Caco-2 (cell line): ENCODE results near the gene VAPA. TPM values are rescaled to one million over a fixed set of nuclear protein-coding genes. Genes with fewer than 3 reads are reported as not detected.
A peak's percentile ranks its signal among the peaks of the same experiment; 100 is the strongest.

Source experiments
- BruUV-seq: library from RNA; stranded (reverse); fragments of 400-500 nt; replicated peaks from 2 replicates; lab custom pipeline; 2021; lab: Mats Ljungman, UMichigan
- CTCF ChIA-PET: fragments of 300-600 bp; sonication (Branson Sonifier 250); formaldehyde crosslinking; loops from one replicate; lab custom pipeline; 2022; ENCODE audit warnings: antibody characterized with exemption; lab: Charles Lee
- POLR2A ChIA-PET: fragments of 300-600 bp; sonication (Branson Sonifier 250); formaldehyde crosslinking; loops from one replicate; lab custom pipeline; 2022; ENCODE audit warnings: antibody characterized with exemption; lab: Charles Lee
- DNase-seq, 2 experiments: peaks; one replicate each; pipeline versions ENCODE4 v3.0.0 to v3.0.0-alpha.2; 2020 to 2022
- H3K27me3 ChIP-seq: replicated peaks from 2 replicates; pipeline ENCODE4 v1.6.0; 2011; ENCODE audit warnings: low read length; ENCODE audit not compliant: control insufficient read depth, insufficient read depth
- H3K36me3 ChIP-seq: 2 replicates; pipeline ENCODE4 v1.5.1; 2011; ENCODE audit warnings: low read length; ENCODE audit not compliant: control insufficient read depth, insufficient read depth
- H3K4me1 ChIP-seq: fragments of 250-450 bp; sonication (Bioruptor Pico); 2 replicates; pipeline ENCODE4 v1.5.1; 2020; ENCODE audit warnings: mild to moderate bottlenecking
- H3K4me3 ChIP-seq: 2 replicates; pipeline ENCODE4 v1.5.1; 2011; ENCODE audit warnings: low read depth, mild to moderate bottlenecking, control low read depth, low read length
- H3K9me3 ChIP-seq: fragments of 250-450 bp; sonication (Bioruptor Pico); 2 replicates; pipeline ENCODE4 v1.5.1; 2020; ENCODE audit warnings: mild to moderate bottlenecking, moderate library complexity
- H3K27ac Mint-ChIP-seq: one replicate; pipeline ENCODE4 v1.8.0; 2022; ENCODE audit warnings: mixed read lengths; ENCODE audit not compliant: unreplicated experiment
- H3K27me3 Mint-ChIP-seq: one replicate; pipeline ENCODE4 v1.8.0; 2022; ENCODE audit warnings: mixed read lengths; ENCODE audit not compliant: insufficient read depth, unreplicated experiment
- H3K36me3 Mint-ChIP-seq: one replicate; pipeline ENCODE4 v1.8.0; 2022; ENCODE audit warnings: mild to moderate bottlenecking, mixed read lengths; ENCODE audit not compliant: insufficient read depth, unreplicated experiment
- H3K4me1 Mint-ChIP-seq: one replicate; pipeline ENCODE4 v1.8.0; 2022; ENCODE audit warnings: low read depth, mixed read lengths; ENCODE audit not compliant: unreplicated experiment
- H3K4me3 Mint-ChIP-seq: one replicate; pipeline ENCODE4 v1.8.0; 2022; ENCODE audit warnings: mild to moderate bottlenecking, moderate library complexity, mixed read lengths; ENCODE audit not compliant: unreplicated experiment
- H3K9me3 Mint-ChIP-seq: one replicate; pipeline ENCODE4 v1.8.0; 2022; ENCODE audit warnings: mixed read lengths; ENCODE audit not compliant: unreplicated experiment
- CTCF ChIP-seq, 2 experiments: fragments of 200-600 bp in 1 of 2; IDR thresholded peaks; 1 replicate in 1 of 2; 2 replicates in 1 of 2; pipeline versions ENCODE4 v1.5.1 to v1.8.0; 2011 to 2022; ENCODE audit warnings: antibody characterized with exemption in 1 of 2, control low read depth in 1 of 2, inconsistent platforms in 1 of 2, low read depth in 1 of 2, low read length in 1 of 2, mild to moderate bottlenecking in 1 of 2, moderate library complexity in 1 of 2; ENCODE audit not compliant: insufficient read depth in 1 of 2, severe bottlenecking in 1 of 2, unreplicated experiment in 1 of 2
- intact Hi-C: fragments of 100-400 bp; cut with micrococcal nuclease; formaldehyde crosslinking; loops from one replicate; pipeline ENCODE4 v1.10.0; 2022; ENCODE audit not compliant: unreplicated experiment
- total RNA-seq: library from RNA; stranded (reverse); gene quantifications from 2 replicates; pipeline ENCODE4 v1.2.3, GENCODE V29; 2022

VAPA gene
- total RNA-seq, 1 experiment from 2014 or later, result 222 TPM

- no peak for TF ChIP-seq CTCF (IDR thresholded peaks at IDR 0.05; ENCODE audit: insufficient read depth in 1 of 2, low read depth in 1 of 2, low read length in 1 of 2, severe bottlenecking in 1 of 2, unreplicated experiment in 1 of 2)
- no peaks in the 10 kb centered on the region for H3K4me1 Mint-ChIP-seq
- no peak overlapping the region for H3K4me3 ChIP-seq
- no peaks in the 10 kb centered on the region for H3K27me3 Mint-ChIP-seq
- H3K9me3 ChIP-seq, result no peaks in the 10 kb centered on the region
- DNase-seq, result no peak
- ChIA-PET CTCF (no interaction called here), POLR2A (no interaction called here)
- intact Hi-C loops, result no loop called here
- H3K27ac Mint-ChIP-seq, result no peak overlapping the region
- H3K4me1 ChIP-seq, result no peaks in the 10 kb centered on the region
- no peaks in the 10 kb centered on the region for H3K36me3 ChIP-seq
- peaks cover 28% of the 10 kb centered on the region for H3K9me3 Mint-ChIP-seq
- no peaks in the 10 kb centered on the region for H3K36me3 Mint-ChIP-seq
- BruUV-seq, result no TSS peak
- H3K27me3 ChIP-seq, result no peaks in the 10 kb centered on the region
- H3K4me3 Mint-ChIP-seq, result no peak overlapping the region
Observed at GRCh38 chr18:10003866-10004265, 90.0 kb downstream of the VAPA start.

- H3K4me3 ChIP-seq, result no peak overlapping the region
- peaks cover 10% of the 10 kb centered on the region for H3K9me3 Mint-ChIP-seq
- no peaks in the 10 kb centered on the region for H3K27me3 ChIP-seq
- no peak overlapping the region for H3K27ac Mint-ChIP-seq
- H3K27me3 Mint-ChIP-seq, result no peaks in the 10 kb centered on the region
- H3K9me3 ChIP-seq, result no peaks in the 10 kb centered on the region
- no TSS peak for BruUV-seq
- intact Hi-C loops, result loop anchor here (1.0 kb wide), 1 partner anchor 514 kb away; no protein-coding TSS in a partner anchor
- POLR2A ChIA-PET, result no interaction called here
- no peaks in the 10 kb centered on the region for H3K36me3 Mint-ChIP-seq
- peak in 1 of 2 experiments; percentile 24 for DNase-seq
- no peak overlapping the region for H3K4me3 Mint-ChIP-seq
- peak in 1 of 2 experiments; percentile 35 for TF ChIP-seq CTCF (IDR thresholded peaks at IDR 0.05; ENCODE audit: insufficient read depth in 1 of 2, low read depth in 1 of 2, low read length in 1 of 2, severe bottlenecking in 1 of 2, unreplicated experiment in 1 of 2)
- no peaks in the 10 kb centered on the region for H3K36me3 ChIP-seq
- H3K4me1 ChIP-seq, result no peaks in the 10 kb centered on the region
- no peaks in the 10 kb centered on the region for H3K4me1 Mint-ChIP-seq
- CTCF ChIA-PET, result interaction anchor here (0.6 to 2.0 kb wide), 12 partner anchors 29 to 514 kb away, joined by 3 to 7 read pairs (median 4); no protein-coding TSS in a partner anchor
Observed at GRCh38 chr18:10006311-10006893, 92.6 kb downstream of the VAPA start.

GRCh38 chr18:10008006-10008647 lies 94.3 kb downstream of the VAPA start:
- Histone ChIP-seq H3K4me1 (no peaks in the 10 kb centered on the region), H3K27me3 (no peaks in the 10 kb centered on the region), H3K9me3 (no peaks in the 10 kb centered on the region), H3K4me3 (no peak overlapping the region), H3K36me3 (no peaks in the 10 kb centered on the region)
- Mint-ChIP-seq H3K27ac (no peak overlapping the region), H3K36me3 (no peaks in the 10 kb centered on the region), H3K4me1 (no peaks in the 10 kb centered on the region), H3K9me3 (peaks cover 10% of the 10 kb centered on the region), H3K4me3 (no peak overlapping the region), H3K27me3 (no peaks in the 10 kb centered on the region)
- TF ChIP-seq CTCF (IDR thresholded peaks at IDR 0.05; ENCODE audit: insufficient read depth in 1 of 2, low read depth in 1 of 2, low read length in 1 of 2, severe bottlenecking in 1 of 2, unreplicated experiment in 1 of 2), result no peak
- DNase-seq, result no peak
- ChIA-PET POLR2A (no interaction called here), CTCF (no interaction called here)
- no TSS peak for BruUV-seq
- intact Hi-C loops, result no loop called here

Other genes with a start within 250 kb of the VAPA start
- gene RAB31, start 205.7 kb upstream of the VAPA start, total RNA-seq, result 9.5 and 14.5 TPM in 2 replicates
- gene TXNDC2, start 28.0 kb upstream of the VAPA start, total RNA-seq, result not detected in 2 replicates